HPDE6-E6E7 (cell line): ENCODE data around the gene CEACAM21.
A peak's percentile ranks its signal among the peaks of the same experiment; 100 is the strongest.
"Not testable (repeated sequence)": the region's sequence is repeated elsewhere in the genome, so short reads cannot be mapped to it uniquely, and the experiment has no call there.

Experiments
- DNase-seq: peaks from one replicate; pipeline ENCODE4 v3.0.0; 2011; ENCODE audit warnings: missing footprints; ENCODE audit errors: extremely low spot score

The CEACAM21 gene

DNA sequence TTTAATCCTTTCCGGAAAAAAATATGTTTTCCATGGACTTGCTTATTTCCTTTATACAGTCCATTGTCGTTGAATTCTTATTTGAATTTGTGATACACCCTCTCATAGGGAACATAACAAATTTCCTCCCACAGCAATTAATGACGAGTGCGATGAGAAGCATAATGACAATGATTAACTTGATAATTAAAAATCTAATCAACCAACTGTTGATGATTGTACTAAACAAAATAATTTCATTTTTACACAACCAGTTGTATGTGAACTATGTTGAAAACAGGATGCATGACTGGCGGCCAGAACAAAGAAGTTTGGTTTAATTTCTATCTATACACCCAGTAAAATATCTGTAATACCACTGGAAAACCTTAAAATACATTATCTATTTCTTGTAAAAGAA is 26.1 kb upstream of the CEACAM21 start:
- no peak for DNase-seq

DNA sequence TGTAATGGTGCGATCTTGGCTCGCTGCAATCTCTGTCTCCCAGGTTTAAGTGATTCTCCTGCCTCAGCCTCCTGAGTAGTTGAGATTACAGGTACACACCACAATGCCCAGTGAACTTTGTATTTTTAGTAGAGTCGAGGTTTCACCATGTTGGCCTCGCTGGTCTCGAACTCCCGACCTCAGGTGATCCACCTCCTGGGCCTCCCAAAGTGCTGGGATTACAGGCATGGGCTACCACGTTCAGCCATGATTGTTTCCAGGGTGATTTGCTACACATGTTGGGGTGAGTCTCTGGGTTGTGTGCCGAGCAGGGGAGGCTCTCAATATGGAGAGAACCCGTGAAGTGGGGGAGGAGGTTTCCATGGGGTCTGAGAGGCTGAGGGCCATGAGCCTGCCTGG is 24.8 kb upstream of the CEACAM21 start:
- DNase-seq = no peak

DNA sequence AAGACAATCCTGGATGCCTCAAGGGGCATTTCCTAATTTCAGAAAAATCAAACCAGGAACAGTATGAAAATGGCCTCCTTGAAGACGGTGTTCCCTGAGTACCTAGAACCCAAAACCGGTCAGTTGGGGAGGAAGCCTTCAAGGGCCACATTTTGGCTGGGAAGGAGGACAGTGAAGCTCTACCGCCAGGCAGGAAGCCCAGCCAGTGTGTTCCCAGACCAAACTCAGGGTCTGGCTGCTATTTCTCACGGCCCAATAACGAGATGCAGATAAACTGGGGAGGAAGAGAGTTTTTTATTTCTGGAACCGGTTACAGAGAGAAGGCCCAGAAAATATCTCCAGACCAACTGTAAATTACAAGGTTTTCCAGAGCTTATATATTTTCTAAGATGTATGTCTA is 24.3 kb upstream of the CEACAM21 start:
- DNase-seq = no peak

DNA sequence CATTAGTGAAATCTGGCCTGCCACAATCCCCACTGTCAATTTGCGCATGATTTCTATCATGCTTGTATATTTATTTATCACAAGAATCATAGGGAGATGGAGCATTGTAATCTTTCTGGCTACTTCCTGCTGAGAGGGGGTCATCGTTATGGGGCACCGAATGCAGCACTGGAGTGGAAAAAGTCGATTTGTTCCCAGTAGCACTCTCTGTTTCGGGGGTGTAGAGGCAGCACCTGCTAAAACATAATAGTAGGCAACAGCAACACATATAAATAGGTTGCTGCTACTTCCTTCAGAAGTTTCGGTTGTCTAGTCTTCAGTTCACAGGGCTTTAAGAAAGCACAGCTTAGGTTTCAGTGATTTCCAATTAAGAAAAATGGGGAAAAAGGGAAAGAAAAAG is 23.4 kb upstream of the CEACAM21 start:
- no peak for DNase-seq

DNA sequence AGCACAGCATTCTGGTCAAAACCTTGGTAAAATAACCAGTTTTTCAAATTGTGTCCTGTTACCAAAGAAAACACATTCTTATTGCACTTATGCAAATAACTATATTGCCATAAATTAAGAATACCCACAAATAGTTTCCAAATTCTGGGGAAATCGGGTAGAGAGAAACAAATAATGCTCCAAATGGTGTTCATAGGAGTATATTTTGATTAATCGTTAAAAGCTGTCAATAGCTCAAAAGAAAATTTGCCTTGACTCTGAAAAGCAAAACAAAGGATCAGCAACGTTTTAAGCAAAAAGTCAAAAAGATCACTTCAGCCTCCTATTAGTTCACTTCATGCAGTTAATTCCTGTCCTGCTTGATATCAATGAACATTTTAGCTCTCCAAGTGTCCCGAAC is 22.2 kb upstream of the CEACAM21 start:
- DNase-seq = no peak

DNA sequence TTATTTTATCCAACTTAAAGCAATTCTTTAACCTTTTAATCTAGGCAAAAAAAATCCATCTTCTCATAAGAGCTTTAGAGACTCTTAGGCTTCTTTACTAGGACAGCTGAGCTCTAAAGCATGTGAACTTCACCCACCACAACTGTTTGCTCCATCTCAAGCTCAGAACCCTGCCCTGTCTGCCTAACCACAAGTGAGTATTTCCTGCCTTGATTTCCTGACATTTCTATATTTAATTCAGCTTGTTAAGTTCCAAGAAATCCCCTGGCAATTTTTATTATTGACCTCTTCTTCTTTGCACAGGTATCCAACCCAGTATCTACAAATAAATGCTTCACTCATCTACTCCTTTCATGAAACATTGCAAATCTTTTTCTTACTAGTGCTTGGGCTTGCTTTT is 21.1 kb upstream of the CEACAM21 start:
- DNase-seq = no peak

DNA sequence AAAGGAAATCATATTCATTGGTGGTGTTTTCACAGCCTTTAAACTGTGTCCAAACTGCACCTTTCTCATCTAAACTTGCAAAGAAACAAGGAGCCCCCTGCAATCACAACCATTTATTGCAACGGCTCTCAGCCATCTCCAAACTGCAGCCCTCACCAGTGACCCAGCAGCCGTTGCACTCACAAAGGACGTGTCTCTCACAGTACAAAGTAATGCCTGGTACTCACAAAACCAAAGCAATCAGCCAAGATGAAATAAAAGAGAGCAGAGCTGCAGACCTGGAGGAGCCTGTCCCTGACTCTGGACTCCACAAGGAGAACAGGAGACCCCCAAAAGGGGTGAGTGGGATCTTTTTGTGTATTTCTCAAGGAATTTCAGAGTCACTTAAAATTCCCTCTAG is 20.2 kb upstream of the CEACAM21 start:
- DNase-seq = no peak

DNA sequence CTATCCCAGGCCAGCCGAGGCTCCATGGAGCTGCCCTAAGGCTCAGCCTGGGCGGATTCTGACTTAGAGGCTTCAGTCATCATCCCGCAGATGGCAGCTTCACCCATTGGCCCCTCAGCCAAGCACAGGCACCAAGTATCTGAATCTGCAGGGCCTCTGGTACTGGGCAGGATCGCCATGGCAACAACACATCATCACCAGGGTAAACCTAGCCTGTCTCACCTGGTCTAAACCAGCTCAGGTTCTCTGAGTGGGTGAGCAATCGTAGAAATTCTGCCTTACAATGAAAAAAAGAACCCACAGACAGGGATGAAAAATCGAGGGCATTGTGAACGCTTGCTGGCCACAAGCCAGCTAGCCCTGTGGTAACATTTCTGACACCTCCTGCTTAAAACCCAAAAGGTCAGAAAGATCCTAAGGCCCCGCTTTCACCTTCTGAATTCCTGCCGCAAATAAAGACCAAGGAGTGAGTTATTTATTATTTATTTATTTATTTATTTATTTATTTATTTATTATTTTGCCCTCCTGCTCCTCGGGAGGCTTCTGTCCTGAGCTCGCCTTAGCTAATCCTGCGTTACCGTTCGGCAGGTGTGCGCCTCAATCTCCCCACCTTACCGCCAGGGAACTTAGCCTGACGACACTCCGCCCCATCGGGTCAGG is 12.0 kb upstream of the CEACAM21 start:
- DNase-seq = no peak

DNA sequence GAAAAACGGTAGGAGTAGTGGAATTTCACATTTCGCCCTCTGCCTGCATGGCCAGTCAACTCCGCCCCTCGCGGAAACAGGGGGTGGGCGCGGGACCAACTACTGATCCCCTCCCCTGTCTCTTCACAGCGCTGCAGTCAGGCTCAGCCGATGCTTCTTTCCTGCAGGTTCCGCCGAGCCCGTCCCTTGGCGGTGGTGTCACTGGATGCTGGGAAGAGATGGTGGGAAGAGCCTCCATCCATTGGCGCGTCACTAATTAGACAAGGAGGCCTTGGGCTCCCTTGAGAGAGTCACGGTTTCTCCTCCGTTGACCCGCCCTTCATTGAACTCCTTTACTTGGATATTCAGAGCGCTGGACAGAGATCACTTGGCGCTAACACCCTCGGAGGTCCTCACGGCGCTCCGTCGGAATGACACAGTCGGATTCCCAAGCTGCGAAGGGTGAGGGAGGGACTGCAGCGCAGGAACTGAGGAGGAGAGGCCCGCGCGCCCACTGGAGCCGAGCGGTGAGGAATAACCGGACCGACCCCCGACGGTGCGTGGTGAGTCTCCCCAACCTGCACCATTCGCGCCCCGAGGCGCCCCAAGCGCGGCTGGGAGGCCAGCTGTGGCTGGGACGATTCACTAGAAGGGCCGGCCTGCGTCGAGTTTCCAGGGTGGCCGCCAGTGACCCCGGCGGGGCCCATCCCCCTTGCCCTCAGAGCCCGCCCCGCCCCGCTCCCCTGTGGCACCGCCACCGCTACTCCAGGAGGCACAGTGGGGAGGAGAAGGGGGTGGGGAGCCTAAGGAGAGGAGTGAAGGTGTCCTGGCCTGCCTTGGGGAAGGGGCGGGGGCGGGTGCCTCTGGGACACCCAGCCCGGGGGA is 11.2 kb upstream of the CEACAM21 start:
- no peak for DNase-seq

DNA sequence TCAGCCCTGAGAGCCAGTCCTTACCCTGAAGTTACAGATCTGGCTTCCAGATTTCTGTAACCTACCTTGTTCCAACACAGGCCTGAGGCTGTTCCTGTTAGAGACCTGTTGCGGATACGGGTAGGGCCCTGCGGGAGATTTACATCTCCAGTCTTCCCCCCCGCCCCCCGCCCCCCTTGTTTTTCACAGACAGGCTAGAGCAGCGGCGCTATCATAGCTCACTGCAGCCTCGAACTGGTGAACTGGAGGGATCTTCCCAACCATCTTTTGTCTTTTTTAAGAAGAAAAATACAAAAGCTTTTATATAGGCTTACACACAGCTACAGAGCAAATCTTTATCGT is 10.6 kb upstream of the CEACAM21 start:
- DNase-seq = no peak

DNA sequence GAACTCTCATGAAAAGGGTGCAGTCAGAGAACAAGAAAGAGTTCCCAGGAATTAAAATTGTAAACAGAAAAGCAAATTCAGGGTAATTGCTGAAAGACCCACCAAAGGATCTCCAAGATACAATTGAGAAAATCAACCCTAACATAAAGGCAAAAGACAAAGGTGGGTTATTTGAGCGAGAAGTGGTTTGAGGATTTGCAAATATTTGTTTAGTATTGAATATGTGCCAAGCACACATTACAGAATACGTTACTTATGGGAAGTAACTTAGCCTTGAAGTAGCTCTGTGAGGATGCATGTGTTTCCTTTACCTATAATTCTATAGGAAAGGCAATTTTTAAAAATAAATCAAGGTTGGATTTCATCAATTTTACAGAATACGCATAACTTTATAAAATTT is 10.0 kb upstream of the CEACAM21 start:
- DNase-seq = no peak

DNA sequence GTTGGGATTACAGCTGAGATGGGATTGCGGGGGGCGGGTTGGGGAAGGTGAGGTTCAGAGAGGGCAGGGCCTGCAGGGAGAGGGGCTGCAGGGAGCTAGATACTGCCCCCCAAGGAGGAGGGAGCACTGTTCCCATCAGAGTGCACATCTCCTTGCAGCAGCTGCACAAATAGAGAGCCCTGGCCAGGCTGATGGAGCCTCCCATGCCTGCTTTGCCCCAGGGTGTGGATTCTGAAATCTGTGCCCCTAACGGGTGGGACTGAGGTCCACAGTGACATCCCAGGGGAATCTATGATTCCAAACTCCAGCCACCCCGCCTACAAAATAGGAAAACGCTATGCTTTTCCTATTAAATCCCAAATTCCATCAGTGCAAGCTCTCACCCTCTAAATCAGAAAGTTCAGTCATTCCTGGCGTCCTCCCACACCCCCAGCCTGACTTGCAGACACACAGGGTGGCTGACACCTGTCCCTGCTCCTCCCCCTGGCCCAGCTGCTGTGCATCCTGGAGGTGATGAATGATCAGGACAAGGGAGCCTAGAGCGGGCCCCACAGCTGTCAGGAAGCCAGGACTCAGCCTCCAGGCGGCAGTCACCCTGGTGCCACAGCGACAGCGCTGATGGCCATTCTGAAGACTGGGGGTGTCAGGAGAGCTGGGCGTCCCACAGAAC is 6.3 kb upstream of the CEACAM21 start:
- no peak for DNase-seq

DNA sequence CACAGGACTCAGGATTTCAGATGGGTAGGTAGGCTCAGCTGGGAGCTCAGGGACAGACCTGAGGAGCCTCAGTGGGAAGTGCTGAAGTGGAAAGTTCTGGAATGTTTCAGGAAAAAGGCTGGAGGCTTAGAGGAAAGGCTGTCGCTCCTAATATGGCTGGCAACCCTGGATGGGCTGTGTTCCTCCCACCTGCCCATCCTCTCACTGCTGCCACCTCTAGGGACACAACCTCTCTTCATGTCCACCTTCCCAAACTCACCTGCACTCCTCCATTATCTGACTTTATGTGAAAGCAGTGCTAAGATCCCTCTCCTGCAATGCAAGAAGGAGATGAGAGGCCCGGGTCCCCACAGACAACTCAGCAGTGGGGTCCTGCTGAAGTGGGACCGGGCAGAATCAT is 5.8 kb upstream of the CEACAM21 start:
- DNase-seq = no peak

DNA sequence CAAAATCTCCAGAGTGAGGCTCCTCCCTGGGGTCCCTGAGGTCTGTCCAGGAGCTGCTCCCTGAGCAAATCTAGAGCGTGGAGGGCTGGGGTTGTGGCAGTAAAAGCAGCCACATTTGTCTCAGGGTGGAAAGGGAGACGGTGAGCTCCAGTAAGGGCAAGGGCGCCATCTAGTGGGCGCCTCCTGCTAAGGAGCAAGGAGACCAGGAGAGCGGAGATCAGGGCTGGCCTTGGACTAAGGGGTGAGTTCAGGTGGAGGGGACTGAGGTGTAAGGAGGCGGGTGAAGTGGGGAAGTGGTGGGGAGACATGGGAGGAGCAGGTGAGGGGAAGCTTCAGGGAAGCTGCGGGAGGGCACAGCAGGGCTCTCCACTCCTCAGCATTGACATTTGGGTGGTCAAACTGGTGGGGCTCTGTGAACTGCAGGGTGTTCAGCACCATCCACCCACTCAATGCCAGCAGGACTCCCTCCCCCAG is 5.3 kb upstream of the CEACAM21 start:
- DNase-seq = peak; percentile 65

DNA sequence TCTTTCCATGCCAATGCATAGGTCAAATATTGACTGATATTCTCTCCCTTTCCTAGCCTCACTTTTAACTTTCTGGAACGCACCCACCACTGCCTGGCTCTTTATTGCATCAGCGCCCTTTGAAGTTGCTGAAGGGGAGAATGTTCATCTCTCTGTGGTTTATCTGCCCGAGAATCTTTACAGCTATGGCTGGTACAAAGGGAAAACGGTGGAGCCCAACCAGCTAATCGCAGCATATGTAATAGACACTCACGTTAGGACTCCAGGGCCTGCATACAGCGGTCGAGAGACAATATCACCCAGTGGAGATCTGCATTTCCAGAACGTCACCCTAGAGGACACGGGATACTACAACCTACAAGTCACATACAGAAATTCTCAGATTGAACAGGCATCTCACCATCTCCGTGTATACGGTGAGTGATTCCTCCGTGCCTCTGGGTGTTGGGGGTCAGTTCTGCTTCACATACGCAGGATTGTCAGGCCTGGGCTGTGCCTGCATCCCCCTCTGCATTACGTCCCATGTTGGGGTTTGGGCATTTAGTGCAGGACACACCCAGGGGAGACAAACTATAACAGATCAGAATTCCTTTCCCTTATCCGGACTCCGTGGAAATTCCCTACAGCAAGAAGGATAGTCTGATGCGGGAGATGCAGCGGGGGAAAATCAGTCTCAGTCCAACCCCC is 1.3 kb downstream of the CEACAM21 start:
- no peak for DNase-seq

DNA sequence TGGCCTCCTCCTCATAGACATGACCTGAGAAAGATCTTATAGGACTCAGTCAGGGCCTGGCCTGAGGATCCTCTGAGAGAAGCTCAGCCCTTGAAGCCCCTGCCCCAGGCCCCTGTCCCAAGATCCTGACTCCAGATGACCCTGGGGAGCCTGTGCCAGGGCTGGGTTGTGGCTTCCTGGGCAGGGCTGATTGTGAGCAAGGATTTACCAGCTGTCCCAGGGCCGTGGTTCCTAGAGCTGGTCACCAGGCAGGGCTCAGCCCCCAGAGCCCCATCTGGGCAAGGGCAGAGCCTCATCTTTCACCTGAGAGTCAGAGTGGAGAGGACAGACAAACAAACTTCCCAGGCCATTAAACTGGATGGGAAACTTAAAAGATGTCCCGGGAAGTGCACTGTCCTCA is 1.9 kb downstream of the CEACAM21 start:
- DNase-seq = no peak

DNA sequence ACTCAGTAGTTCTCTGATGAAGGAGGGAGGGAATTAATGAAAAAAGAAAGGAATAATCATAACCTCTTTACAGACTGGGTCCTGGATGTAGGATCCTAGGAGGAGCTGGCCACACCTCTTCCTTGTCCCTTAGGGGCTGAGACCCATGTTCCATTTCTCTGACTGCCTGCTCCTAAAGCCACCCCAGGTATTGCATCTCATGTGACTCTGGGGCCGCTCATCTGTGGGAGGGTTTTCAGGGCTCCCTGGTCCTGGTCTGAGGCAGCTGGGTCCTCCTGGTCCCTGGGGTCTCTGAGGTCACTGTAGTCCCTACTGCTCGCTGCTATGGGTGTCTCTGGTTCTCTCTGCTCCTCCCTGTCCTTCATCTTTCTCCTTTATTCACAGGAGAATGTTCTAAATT is 2.9 kb downstream of the CEACAM21 start:
- DNase-seq = no peak

DNA sequence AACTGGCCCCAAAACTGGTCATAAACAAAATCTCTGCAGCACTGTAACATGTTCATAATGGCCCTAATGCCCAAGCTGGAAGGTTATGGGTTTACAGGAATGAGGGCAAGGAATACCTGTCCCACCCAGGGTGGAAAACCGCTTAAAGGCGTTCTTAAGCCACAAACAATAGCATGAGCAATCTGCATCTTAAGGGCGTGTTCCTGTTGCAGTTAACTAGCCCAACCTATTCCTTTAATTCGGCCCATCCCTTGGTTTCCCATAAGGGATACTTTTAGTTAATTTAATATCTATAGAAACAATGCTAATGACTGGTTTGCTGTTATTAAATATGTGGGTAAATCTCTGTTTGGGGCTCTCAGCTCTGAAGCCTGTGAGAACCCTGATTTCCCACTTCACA is 5.1 kb downstream of the CEACAM21 start:
- DNase-seq = not testable (repeated sequence)

DNA sequence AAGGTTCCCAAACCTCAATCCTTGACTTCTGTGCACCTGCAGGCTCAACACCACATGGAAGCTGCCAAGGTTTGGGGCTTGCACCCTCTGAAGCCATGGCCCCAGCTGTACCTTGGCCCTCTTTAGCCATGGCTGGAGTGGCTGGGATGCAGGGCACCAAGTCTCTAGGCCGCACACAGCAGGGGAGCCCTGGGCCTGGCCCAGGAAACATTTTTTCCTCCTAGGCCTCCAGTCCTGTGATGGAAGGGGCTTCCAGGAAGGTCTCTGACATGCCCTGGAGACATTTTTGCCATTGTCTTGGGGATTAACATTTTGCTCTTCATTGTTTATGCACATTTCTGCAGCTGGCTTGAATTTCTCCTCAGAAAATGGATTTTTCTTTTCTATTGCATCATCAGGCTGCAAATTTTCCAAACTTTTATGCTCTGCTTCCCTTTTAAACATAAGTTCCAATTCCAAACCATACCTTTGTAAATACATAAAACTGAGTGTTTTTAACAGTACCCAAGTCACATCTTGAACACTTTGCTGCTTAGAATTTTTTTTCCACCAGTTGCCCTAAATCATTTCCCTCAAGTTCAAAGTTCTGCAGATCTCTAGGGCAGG is 6.7 kb downstream of the CEACAM21 start:
- DNase-seq = not testable (repeated sequence)

DNA sequence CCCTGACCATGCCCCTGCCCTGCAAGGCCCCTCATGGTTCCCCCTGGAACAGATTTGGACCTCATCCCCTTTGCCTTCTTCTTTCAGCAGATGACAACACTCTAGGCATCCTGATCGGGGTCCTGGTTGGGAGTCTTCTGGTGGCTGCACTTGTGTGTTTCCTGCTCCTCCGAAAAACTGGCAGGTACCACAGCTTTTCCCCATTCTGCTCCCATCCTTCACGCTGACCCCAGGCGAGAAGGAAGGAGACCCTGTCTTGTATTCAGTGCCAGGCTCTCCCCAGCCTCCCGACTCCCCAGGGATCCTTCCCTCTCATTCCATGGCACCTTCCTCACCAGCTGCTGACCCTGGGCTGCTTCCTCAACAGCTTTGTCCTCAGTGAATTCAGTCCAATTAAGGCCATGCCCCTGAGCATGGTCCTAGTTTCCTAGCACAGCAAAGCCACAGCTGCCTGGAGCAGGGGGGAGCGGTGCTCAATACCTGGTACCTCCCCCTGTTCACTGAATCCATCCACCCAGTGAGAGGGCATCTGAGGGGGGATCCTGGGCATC is 8.4 kb downstream of the CEACAM21 start:
- DNase-seq = no peak

DNA sequence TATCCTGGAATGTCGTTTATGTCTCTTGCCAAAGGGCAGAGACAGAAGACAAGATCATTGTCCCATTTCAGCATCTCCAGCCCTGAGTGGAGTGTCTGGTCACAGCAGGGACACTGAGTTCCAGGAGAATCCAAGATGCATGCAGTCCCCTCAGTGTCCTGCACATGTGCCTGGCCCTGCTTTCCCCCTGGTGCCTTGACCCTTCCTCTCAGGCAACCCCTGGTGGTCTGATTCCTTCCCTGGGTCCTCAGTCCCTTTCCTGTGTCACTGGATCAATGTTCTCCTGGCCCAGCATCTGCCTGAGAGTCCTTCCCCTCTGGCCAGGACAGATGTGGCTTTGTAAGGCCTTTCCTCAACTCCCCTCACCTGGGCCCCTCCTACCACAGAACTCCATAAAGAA is 9.0 kb downstream of the CEACAM21 start:
- DNase-seq = no peak

DNA sequence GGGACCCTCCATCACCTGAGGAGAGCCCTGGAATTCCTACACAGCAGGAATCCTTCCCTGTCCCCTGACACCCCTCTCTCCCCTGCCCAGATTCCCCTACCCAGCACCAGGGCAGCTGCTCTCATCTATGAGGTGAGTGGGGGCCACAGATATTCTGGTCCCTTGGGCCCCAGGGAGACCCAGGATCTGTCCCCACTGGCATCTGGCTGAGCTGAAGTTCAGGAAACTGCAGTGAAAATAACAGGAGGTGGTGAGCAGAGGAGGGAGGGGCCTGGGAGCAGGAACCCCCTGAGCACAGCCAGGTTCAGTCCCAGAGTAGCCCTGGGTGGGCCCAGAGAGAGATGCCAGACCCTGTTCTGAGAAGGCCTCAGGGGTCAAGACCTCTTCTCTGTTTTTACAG is 10.1 kb downstream of the CEACAM21 start:
- DNase-seq = no peak
